H1 (cell line): ENCODE data around the gene ZNF775. TPM values are rescaled to one million over a fixed set of nuclear protein-coding genes. Genes with fewer than 3 reads are reported as not detected.

Experiments used
- CTCF ChIA-PET: fragments of 300-600 bp; sonication (Branson Sonifier 250); formaldehyde crosslinking; loops from one replicate; lab custom pipeline; 2021; ENCODE audit not compliant: partially characterized antibody; lab: Charles Lee
- POLR2A ChIA-PET: fragments of 300-600 bp; sonication (Branson Sonifier 250); formaldehyde crosslinking; loops from one replicate; lab custom pipeline; 2021; ENCODE audit warnings: inconsistent platforms; ENCODE audit not compliant: partially characterized antibody; lab: Charles Lee
- DNase-seq, 2 experiments: peaks; one replicate each; pipeline versions ENCODE4 v3.0.0 to v3.0.0-alpha.2; 2010 to 2022; ENCODE audit warnings: low spot score in 2 of 2, low read depth in 1 of 2, mixed read lengths in 1 of 2
- FAIRE-seq: peaks from 2 replicates; lab custom pipeline; 2011; peaks lifted over from hg19 to GRCh38; lab: Jason Lieb, UNC
- H2AFZ ChIP-seq: 2 replicates; pipeline ENCODE4 v1.8.1; 2012; ENCODE audit warnings: low read length, inconsistent platforms
- H2AK5ac ChIP-seq: 2 replicates; pipeline ENCODE4 v1.6.1; 2013; ENCODE audit warnings: low read depth, low read length
- H2BK120ac ChIP-seq: replicated peaks from 2 replicates; pipeline ENCODE3; 2013; ENCODE audit warnings: low read depth, low read length, inconsistent platforms
- H2BK12ac ChIP-seq: 2 replicates; pipeline ENCODE4 v1.6.1; 2013; ENCODE audit warnings: low read depth, low read length
- H2BK15ac ChIP-seq: 2 replicates; pipeline ENCODE4 v1.6.1; 2013; ENCODE audit warnings: low read length
- H2BK20ac ChIP-seq: 2 replicates; pipeline ENCODE4 v1.6.1; 2013; ENCODE audit warnings: low read length
- H2BK5ac ChIP-seq: 2 replicates; pipeline ENCODE4 v1.6.1; 2013; ENCODE audit warnings: low read depth, low read length
- H3K14ac ChIP-seq: 2 replicates; pipeline ENCODE4 v1.6.1; 2013; ENCODE audit warnings: inconsistent platforms; ENCODE audit not compliant: insufficient read length
- H3K18ac ChIP-seq: 2 replicates; pipeline ENCODE4 v1.6.1; 2013; ENCODE audit warnings: low read length; ENCODE audit errors: extremely low read depth
- H3K23ac ChIP-seq: 2 replicates; pipeline ENCODE4 v1.6.1; 2013; ENCODE audit warnings: inconsistent platforms; ENCODE audit not compliant: insufficient read length
- H3K23me2 ChIP-seq: 2 replicates; pipeline ENCODE4 v1.6.1; 2013; ENCODE audit warnings: low read depth, low read length
- H3K27ac ChIP-seq: 2 replicates; pipeline ENCODE4 v1.6.1; 2011; ENCODE audit warnings: low read depth, low read length, inconsistent platforms
- H3K27me3 ChIP-seq, 4 experiments: replicated peaks in 1 of 4; 1 replicate in 1 of 4; 2 replicates in 3 of 4; pipeline versions ENCODE4 v1.6.1 to v1.8.1; 2011 to 2013; ENCODE audit warnings: low read length in 3 of 4, mild to moderate bottlenecking in 3 of 4, inconsistent platforms in 2 of 4, mixed read lengths in 2 of 4, moderate library complexity in 1 of 4; ENCODE audit not compliant: control insufficient read depth in 3 of 4, insufficient read depth in 3 of 4; ENCODE audit errors: extremely low read depth in 1 of 4
- H3K36me3 ChIP-seq, 4 experiments: 2 replicates each; pipeline versions ENCODE4 v1.6.1 to v1.8.1; 2011 to 2013; ENCODE audit warnings: mild to moderate bottlenecking in 4 of 4, low read length in 3 of 4, moderate library complexity in 2 of 4, control low read depth in 1 of 4, inconsistent platforms in 1 of 4; ENCODE audit not compliant: insufficient read depth in 4 of 4, control insufficient read depth in 2 of 4
- H3K4ac ChIP-seq: replicated peaks from 2 replicates; pipeline ENCODE3; 2013; ENCODE audit warnings: low read length, low read depth, mixed read lengths, inconsistent platforms; ENCODE audit not compliant: insufficient read length
- H3K4me1 ChIP-seq, 4 experiments: replicated peaks in 1 of 4; 1 replicate in 1 of 4; 2 replicates in 3 of 4; pipeline versions ENCODE4 v1.6.1 to v1.8.1; 2011 to 2013; ENCODE audit warnings: low read length in 3 of 4, inconsistent platforms in 2 of 4, mixed read lengths in 1 of 4; ENCODE audit not compliant: insufficient read depth in 4 of 4, control insufficient read depth in 3 of 4
- H3K4me2 ChIP-seq, 2 experiments: 2 replicates each; pipeline versions ENCODE4 v1.6.1 to v1.8.1; 2011 to 2013; ENCODE audit warnings: low read depth in 2 of 2, low read length in 2 of 2, control low read depth in 1 of 2, inconsistent platforms in 1 of 2, mild to moderate bottlenecking in 1 of 2; ENCODE audit not compliant: insufficient read depth in 1 of 2
- H3K4me3 ChIP-seq, 4 experiments: fragments of 200-600, 300-600 bp in 1 of 4; sonication (generic), shearing (Covaris generic), sonication (Bioruptor Twin) in 1 of 4; 2 replicates each; pipeline versions ENCODE4 v1.5.1 to v1.8.1; 2011 to 2016; ENCODE audit warnings: low read length in 4 of 4, low read depth in 3 of 4, control low read depth in 2 of 4, inconsistent platforms in 2 of 4, mild to moderate bottlenecking in 2 of 4, mixed read lengths in 1 of 4, moderate library complexity in 1 of 4; ENCODE audit not compliant: insufficient read depth in 2 of 4; ENCODE audit errors: extremely low read depth in 1 of 4
- H3K56ac ChIP-seq: replicated peaks from 2 replicates; pipeline ENCODE3; 2013; ENCODE audit warnings: low read depth, mild to moderate bottlenecking, mixed read lengths, low read length, inconsistent platforms; ENCODE audit not compliant: insufficient read length
- H3K79me1 ChIP-seq: 2 replicates; pipeline ENCODE4 v1.6.1; 2013; ENCODE audit warnings: low read depth, low read length, control low read depth
- H3K79me2 ChIP-seq, 2 experiments: 2 replicates each; pipeline versions ENCODE4 v1.6.1 to v1.8.1; 2012 to 2013; ENCODE audit warnings: low read length in 2 of 2, mild to moderate bottlenecking in 2 of 2, inconsistent platforms in 1 of 2; ENCODE audit not compliant: insufficient read depth in 2 of 2, control insufficient read depth in 1 of 2
- H3K9ac ChIP-seq, 4 experiments: replicated peaks in 1 of 4; 1 replicate in 1 of 4; 2 replicates in 3 of 4; pipeline versions ENCODE4 v1.6.1 to v1.8.1; 2011 to 2013; ENCODE audit warnings: low read depth in 3 of 4, low read length in 3 of 4, control low read depth in 2 of 4, mild to moderate bottlenecking in 2 of 4, moderate library complexity in 2 of 4, inconsistent platforms in 1 of 4; ENCODE audit errors: extremely low read depth in 1 of 4
- H3K9me3 ChIP-seq, 2 experiments: 2 replicates each; pipeline versions ENCODE4 v1.6.1 to v1.8.1; 2012 to 2013; ENCODE audit warnings: mild to moderate bottlenecking in 2 of 2, moderate library complexity in 2 of 2, control low read depth in 1 of 2, inconsistent platforms in 1 of 2, low read depth in 1 of 2, low read length in 1 of 2, mixed read lengths in 1 of 2; ENCODE audit not compliant: insufficient read depth in 2 of 2
- H4K20me1 ChIP-seq, 2 experiments: replicated peaks in 1 of 2; 2 replicates each; pipeline versions ENCODE3 to v1.8.1; 2011 to 2013; ENCODE audit warnings: inconsistent platforms in 2 of 2, low read length in 2 of 2, mild to moderate bottlenecking in 1 of 2; ENCODE audit not compliant: insufficient read depth in 2 of 2, control insufficient read depth in 1 of 2
- H4K5ac ChIP-seq: 2 replicates; pipeline ENCODE4 v1.6.1; 2013; ENCODE audit warnings: low read length, low read depth, mixed read lengths, inconsistent platforms; ENCODE audit not compliant: insufficient read length
- H4K8ac ChIP-seq: 2 replicates; pipeline ENCODE4 v1.8.0; 2013; ENCODE audit warnings: mild to moderate bottlenecking, moderate library complexity, low read length, inconsistent platforms; ENCODE audit not compliant: insufficient read depth; ENCODE audit errors: extremely low read depth
- H4K91ac ChIP-seq: replicated peaks from 2 replicates; pipeline ENCODE3; 2013; ENCODE audit warnings: low read length, mixed read lengths, inconsistent platforms; ENCODE audit not compliant: insufficient read length
- BACH1 ChIP-seq: IDR thresholded peaks from 2 replicates; pipeline ENCODE4 v1.6.1; 2012; ENCODE audit warnings: low read length, improper control_type of control experiment
- RAD21 ChIP-seq, 2 experiments: IDR thresholded peaks in 1 of 2; conservative IDR thresholded peaks in 1 of 2; 2 replicates each; pipeline ENCODE4 v1.6.1; 2011; ENCODE audit warnings: low read depth in 2 of 2, low read length in 2 of 2, improper control_type of control experiment in 1 of 2, inconsistent platforms in 1 of 2, mild to moderate bottlenecking in 1 of 2, moderate library complexity in 1 of 2
- USF2 ChIP-seq: IDR thresholded peaks from 2 replicates; pipeline ENCODE4 v1.6.1; 2011; ENCODE audit warnings: low read length, improper control_type of control experiment
- WGBS, 2 experiments: shearing (Covaris generic) in 1 of 2; methylation state at CpG; one replicate each; pipeline versions ENCODE4 v1.1.6 to v1.1.7; 2013 to 2015; ENCODE audit warnings: low lambda C conversion rate in 2 of 2, mixed read lengths in 2 of 2, inconsistent platforms in 1 of 2, low coverage in 1 of 2, missing lambda C conversion rate in 1 of 2; ENCODE audit not compliant: insufficient replicate concordance in 2 of 2, insufficient coverage in 1 of 2, insufficient read length in 1 of 2; ENCODE audit errors: extremely low coverage in 1 of 2, missing lambda C conversion rate in 1 of 2; 5-methylcytosine and 5-hydroxymethylcytosine counted together
- polyA plus RNA-seq, 7 experiments: library from polyadenylated mRNA; depleted of rRNA in 3 of 7; stranded (reverse) in 5 of 7; unstranded in 2 of 7; fragments of >200 nt in 5 of 7; fragments of 200-250 nt in 2 of 7; gene quantifications; 1 replicate in 5 of 7; 2 replicates in 1 of 7; 4 replicates in 1 of 7; pipeline versions ENCODE4 v1.2.1 to v1.2.3, GENCODE V29; 2011 to 2013; ENCODE audit warnings: missing spikeins in 2 of 7, mixed read lengths in 2 of 7
- total RNA-seq: library from RNA; stranded (reverse); fragmentation: NEBNext Ultra II Directional; extraction: Animal tissue kit (Norgen Biotek cat#: 25700); gene quantifications from 2 replicates; pipeline ENCODE4 v1.2.1, GENCODE V29; 2021

ZNF775 gene
- total and polyA plus RNA-seq, 2 of the 8 experiments (the other 6 are each of a cell fraction or from before 2014, with no cell fraction given), result 13.6 to 21.5 TPM

GRCh38 chr7:150346922-150347321 is 32.2 kb upstream of the ZNF775 start:
- no peak overlapping the region for H4K8ac ChIP-seq
- H3K9me3 ChIP-seq, result peaks cover 0 to 11% of the 10 kb centered on the region in 2 experiments; a peak in 3 of 4 replicates
- FAIRE-seq (no peak), DNase-seq (no peak)
- H4K5ac ChIP-seq, result no peak overlapping the region
- H2AK5ac ChIP-seq, result 0 out of 2 replicates have a peak overlapping the region, but pooled peaks have one; percentile 30
- peaks cover 2% of the 10 kb centered on the region; the same call in 1 of the 2 replicates for H3K23me2 ChIP-seq
- H3K4me3 ChIP-seq, result no peak overlapping the region
- no peaks in the 10 kb centered on the region for H4K20me1 ChIP-seq
- H3K14ac ChIP-seq, result no peak overlapping the region
- H2BK120ac ChIP-seq, result no peak overlapping the region
- H3K18ac ChIP-seq, result peak overlapping the region; percentile 29; the same call in 1 of the 2 replicates
- 90% methylated on average over 3 of the region's 5 CpGs; no CpG with 5 or more reads in 1 of the 2 experiments for WGBS, 2 experiments
- no peak overlapping the region for H2BK20ac ChIP-seq
- H3K23ac ChIP-seq, result no peak overlapping the region
- ChIA-PET CTCF (interaction anchor here (0.7 to 5.2 kb wide), 7 partner anchors 8 to 630 kb away, joined by 3 to 41 read pairs (median 4); no protein-coding TSS in a partner anchor), POLR2A (interaction anchor here (1.6 to 1.9 kb wide), 2 partner anchors 27 to 37 kb away, joined by 5 to 6 read pairs; no protein-coding TSS in a partner anchor)
- H2BK5ac ChIP-seq, result no peak overlapping the region
- H3K27me3 ChIP-seq, result peaks cover 0 to 21% (median 19%) of the 10 kb centered on the region in 4 experiments; a peak in 6 of 7 replicates
- H3K27ac ChIP-seq, result no peak overlapping the region
- H3K4me1 ChIP-seq, result peaks cover 3 to 8% (median 5%) of the 10 kb centered on the region in 4 experiments
- no peak overlapping the region for H3K56ac ChIP-seq
- H3K4me2 ChIP-seq, result no peak overlapping the region
- no peak overlapping the region for H3K4ac ChIP-seq
- H3K36me3 ChIP-seq, result no peaks in the 10 kb centered on the region
- no peak overlapping the region for H2AFZ ChIP-seq
- H3K79me1 ChIP-seq, result no peaks in the 10 kb centered on the region
- no peak overlapping the region for H3K9ac ChIP-seq
- TF ChIP-seq BACH1, result no peak
- TF ChIP-seq USF2, result no peak
- TF ChIP-seq RAD21 (IDR thresholded peaks at IDR 0.05 in 1 of 2, conservative IDR thresholded peaks at IDR 0.05 in 1 of 2; ENCODE audit: low read depth in 2 of 2, low read length in 2 of 2), result no peak
- H2BK12ac ChIP-seq, result 0 out of 2 replicates have a peak overlapping the region, but pooled peaks have one; percentile 7
- H2BK15ac ChIP-seq, result no peak overlapping the region
- H3K79me2 ChIP-seq, result peaks cover 0 to 5% of the 10 kb centered on the region in 2 experiments; a peak in 1 of 4 replicates
- H4K91ac ChIP-seq, result no peak overlapping the region
